Activated gamma-delta T cell (primary cell): ENCODE measurements around the gene MAGI2.

Source experiments
- DNase-seq: peaks from one replicate; lab custom pipeline; 2025; lab: John Stamatoyannopoulos, UW

The MAGI2 gene

GRCh38 chr7:79257959-79258358, 195.5 kb downstream of the MAGI2 start:
- no peak for DNase-seq

DNA sequence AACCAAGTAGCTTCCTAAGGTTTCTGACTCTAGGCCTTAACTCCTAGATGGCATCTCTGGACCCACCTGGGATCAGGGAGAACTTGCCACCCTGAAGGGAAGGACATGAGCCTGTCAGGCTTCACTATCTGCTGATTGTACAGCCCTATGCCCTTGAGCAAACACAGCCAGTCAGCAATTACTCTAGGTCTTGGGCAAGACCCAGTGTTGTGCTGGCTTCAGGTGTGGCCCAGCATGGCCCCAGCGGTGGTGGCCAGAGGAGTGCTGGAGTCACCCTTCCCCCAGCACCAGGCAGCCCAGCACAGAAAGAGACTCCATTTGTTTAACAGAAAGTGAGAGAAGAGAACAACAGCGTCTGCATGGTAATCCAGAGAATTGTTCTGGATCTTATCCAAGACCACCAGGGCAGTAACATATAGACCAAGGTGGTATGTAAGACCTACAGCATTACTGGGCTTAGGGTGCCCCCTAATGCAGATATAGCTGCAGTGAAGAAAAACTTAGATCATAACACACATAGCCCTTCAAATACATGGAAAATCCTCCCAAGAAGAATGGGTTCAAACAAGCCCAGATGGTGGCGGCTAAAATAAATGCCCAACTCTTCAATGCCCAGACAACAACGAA, 207.7 kb downstream of the MAGI2 start:
- no peak for DNase-seq

DNA sequence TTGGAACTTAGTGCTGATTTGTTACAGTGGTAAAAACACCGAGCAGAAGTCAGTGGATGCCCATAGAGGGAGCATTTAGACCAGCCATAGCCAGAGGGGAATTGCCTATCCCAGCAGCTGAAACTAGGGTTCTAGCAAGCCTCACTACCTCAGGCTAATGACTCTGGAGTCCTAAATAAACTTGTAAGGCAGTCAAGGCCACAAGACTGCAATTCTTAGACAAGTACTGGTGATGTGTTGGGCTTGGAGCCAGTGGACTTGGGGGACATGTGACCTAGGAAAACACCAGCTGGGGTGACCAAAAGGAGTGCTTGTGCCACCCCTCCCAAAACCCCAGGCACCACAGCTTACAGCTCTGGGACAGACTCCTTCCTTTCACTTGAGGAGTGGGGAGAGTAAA, 209.0 kb downstream of the MAGI2 start:
- DNase-seq: no peak

DNA sequence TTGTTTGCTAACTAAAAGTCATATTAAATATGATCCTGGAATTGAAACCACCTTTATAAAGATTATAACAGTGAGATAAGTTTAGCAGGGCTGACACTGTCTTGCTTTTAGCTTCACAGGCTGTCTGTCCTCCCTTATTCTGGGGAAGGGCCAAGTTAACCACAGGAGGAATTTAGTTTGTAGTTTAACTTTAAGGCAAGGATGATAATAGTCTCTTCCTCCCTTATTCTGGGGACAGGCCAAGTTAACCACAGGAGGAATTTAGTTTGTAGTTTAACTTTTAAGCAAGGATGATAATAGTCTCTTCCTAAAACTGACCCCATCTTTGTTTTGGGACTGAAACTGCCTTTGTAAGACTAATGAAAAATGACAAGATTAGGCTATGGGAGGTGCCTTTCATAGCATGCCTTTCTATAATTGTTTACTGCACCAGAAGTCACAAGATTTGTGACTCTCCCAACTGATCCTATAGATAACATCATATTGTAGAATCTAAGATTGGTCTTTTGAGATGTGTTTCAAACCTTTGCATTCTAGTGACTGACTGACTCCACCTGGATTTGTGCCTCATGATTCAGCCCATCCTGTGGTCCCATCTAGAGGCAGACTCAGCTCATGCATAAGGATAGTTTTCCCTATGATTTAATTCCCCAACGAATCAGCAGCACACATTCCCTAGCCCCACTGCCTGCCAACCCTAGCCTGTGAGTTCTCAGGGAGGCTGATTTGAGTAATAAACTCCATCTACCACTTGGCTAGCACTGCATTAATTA, 212.0 kb downstream of the MAGI2 start:
- no peak for DNase-seq

DNA sequence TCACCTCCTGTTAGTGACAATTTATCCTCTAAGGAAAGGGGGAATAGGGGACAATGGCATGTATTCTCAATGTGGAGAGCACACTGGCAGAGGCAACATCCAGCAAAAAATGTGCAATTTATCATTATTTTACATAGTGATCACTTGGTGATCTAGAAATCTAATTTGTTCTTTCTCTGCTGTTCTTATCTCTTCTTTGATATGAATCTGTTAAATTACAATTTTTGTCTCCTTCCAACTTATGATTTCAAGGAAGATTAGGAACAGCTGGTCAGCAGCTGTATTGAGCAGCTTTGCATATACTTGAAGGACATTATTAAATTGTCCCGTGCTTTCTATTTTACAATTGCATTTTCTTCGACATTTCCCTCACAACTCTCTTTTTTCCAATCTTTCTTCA, 213.1 kb downstream of the MAGI2 start:
- no peak for DNase-seq

- no peak for DNase-seq
Measured at GRCh38 chr7:79236352-79237028, 217.0 kb downstream of the MAGI2 start.

GRCh38 chr7:79227044-79227443, 226.4 kb downstream of the MAGI2 start:
- no peak for DNase-seq

GRCh38 chr7:79221211-79221610, 232.3 kb downstream of the MAGI2 start:
- DNase-seq: no peak

DNA sequence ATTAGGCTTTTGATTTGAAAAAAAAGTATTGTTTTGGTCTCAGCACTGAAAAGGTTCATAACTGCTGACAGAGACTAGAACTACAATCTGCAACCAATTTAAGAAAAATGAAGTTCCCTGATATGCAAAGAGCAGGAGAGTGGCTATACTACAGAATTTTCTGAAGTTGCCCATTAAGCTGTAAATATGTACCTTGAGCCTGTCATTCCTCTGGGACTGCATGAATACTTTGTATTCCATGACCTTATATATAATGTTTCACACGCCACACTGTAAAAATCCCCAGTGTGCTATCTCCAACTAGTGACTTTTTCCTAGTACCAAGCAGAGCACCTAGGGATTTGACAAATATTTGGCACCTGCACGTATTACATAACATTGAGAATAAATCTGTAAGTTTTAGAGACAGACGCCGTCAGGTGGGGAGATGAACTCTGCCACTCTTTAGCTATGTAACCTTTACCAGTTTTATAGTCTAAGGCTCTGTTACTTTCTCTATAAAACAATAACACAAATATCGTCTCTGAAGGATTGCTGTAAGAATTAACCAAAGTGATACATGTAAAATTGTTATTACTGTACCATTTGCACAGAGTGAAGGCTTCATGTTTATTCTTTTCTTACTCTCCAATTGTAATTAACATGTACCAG, 235.4 kb downstream of the MAGI2 start:
- DNase-seq: no peak

DNA sequence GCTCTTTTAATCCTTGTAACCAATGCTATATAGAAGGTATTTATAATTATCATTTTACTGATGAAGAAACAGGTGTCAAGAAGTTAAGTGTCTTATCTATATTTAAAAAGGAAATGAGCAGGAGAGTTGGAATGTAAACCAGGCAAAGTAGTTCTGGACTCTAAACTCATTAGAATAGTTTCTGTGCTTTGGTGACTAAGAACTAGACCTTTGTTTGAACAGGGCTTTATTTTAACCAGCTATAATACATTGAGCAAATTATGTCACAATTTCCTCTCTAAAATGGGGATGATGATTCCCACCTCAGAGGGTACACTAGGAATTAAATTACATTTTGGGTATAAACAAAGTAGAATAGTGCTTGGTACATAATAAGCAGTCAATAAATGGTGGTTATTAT, 236.0 kb downstream of the MAGI2 start:
- DNase-seq: no peak

DNA sequence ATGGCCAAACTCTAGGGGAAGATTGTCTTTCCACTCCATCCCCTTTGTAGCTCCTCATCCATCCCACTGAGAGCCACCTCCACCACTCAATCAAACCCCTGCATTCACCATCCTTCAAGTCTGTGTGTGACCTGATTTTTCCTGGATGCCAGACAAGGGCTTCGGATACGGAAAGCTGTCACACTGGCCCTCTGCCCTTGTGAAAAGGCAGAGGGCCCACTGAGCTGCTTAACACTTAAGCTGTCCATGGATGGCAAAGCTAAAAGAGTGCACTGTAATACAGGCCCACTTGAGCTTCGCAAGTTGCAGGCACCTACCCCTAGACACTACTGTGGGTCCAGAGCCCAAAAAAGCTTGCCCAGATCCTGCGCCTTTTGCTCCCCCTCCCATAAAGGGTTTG, 237.2 kb downstream of the MAGI2 start:
- DNase-seq: no peak

DNA sequence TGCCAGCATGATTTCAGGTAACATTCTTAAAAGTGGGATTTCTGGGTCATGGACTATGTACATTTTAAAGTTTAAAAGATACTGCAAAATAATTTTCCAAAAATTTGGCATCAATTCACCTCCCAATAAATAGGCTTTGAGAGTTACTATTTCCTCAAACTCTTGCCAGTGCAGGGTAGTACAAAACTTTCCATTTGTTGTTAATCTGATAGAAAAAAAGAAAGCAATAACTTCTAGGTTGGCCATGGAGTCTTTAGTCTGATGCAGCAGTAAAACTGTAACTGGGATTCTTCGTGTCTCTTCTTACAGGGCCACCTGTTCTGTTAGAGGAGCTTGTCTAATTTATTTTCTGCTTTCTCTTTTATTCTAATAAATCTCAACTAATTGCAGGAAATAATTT, 241.1 kb downstream of the MAGI2 start:
- no peak for DNase-seq

GRCh38 chr7:79211724-79212123, 241.7 kb downstream of the MAGI2 start:
- no peak for DNase-seq

DNA sequence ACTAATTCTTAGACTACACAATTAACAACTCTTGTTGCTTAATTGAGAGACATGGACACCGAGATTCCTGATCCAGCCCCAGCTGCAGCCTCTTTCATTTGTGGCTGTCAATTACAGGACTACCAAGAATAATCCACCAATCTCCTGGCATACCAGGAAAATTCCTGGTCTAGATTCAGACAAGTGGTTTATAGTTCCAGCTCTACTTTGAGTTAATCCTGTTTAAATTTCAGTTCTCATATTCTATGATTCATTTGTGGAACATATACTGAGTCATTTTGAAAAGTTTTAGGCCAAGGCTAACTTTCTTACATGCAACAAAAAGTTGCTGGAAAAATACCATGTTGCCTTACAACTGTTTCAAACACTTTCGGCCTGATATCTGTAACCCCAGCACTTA, 253.5 kb downstream of the MAGI2 start:
- DNase-seq: no peak

DNA sequence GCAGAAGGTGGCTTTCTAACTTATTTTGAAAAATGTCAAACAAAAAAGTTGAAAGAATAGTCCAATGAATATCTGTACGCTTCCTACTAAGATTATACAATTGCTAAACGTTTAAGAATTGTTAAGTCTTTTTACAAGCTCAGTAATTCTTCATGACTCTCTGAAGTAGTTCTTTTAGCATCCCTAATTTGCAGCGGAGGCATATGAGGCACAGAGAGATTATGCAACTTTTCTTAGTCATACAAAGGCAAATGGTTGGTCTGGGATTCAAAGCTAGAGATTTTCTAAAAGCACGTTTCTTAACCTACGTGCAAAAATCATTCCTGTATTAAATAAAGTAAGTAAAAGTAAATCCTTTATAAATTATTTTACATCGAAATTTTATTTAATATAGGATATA, 254.2 kb downstream of the MAGI2 start:
- no peak for DNase-seq

DNA sequence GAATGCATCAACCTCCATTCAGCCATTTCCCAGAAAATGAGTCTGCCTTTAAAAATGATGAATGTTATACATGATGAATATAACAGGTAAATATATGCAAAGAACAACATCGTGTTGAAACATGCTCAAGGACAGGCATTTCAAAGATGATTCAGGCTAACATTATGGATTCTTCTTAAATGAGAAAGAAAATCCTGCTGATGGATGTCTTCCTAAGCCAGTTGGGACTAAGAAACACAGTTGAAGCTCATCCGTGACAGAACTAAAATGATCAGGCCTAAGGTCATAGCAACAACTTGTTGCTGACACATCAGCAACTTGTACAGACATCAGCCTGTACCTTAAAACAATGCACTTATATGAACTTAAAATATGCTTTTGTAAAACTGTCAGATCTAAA, 267.9 kb downstream of the MAGI2 start:
- no peak for DNase-seq

DNA sequence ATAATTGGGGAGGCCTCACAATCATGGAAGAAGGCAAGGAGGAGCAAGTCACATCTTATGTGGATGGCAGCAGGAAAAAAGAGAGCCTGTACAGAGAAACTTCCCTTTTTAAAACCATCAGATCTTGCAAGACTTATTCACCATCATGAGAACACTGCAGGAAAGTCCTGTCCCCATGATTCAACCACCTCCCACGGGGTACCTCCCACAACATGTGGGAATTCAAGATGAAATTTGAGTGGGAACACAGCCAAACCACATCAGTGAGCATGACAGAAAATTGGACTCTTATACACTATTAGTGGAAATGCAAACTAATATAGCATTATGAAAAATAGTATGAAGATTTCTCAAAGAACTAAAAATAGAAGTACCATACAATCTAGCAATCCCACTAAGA, 271.2 kb downstream of the MAGI2 start:
- DNase-seq: no peak

GRCh38 chr7:79180533-79180932, 272.9 kb downstream of the MAGI2 start:
- no peak for DNase-seq

DNA sequence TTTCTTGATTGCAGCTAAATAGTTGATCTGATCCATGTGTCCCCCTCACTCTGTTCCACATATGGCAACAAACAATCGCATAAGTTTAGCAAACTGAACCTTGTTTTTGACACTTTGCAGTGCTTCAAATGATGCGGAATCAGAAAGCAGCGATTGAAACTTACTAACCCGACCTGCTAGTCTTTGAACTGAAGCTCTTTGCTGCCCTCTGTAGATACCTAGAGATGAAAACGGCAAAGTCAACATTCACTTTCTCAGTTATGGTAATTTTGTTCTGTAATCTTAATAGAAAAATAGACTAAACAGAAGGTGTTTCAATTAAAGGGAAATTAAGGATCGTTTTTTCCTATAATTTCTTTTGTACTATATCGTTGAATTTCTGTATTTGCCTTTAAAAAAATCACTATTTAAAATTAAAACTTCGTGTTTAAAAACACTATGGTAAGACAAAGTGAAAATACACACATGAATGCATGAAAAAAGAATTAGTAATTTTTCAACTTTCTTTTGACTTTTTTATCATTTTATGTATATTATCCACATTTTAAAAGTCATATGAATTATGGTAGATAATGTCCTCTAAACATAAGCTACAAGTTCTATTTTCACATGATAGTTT, 276.5 kb downstream of the MAGI2 start:
- no peak for DNase-seq

- DNase-seq: no peak
Measured at GRCh38 chr7:79175374-79175773, 278.1 kb downstream of the MAGI2 start.

DNA sequence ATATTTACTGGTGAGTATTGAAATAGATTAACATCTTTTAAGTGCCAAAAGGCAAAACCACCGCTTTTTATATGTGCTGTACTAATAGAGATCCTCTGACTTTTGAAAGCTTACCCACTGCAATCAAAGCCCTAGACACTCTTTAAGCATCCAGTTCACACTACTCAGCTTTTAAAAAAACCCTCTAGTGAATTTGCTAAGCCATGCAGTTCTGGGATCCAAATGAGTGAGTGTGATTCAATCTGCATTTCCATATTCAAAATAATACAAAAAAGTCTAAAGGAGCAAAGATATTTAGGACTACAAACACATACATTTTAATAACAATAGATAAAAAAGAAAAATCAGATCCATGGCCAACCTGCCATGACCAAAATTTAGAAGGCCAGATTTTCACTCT, 288.2 kb downstream of the MAGI2 start:
- DNase-seq: no peak

GRCh38 chr7:79159040-79159664, 294.3 kb downstream of the MAGI2 start:
- no peak for DNase-seq
